ENCODE measurements around the gene KDM5C. TPM values are rescaled to one million over a fixed set of nuclear protein-coding genes. Genes with fewer than 3 reads are reported as not detected.

KDM5C gene
- total and polyA plus RNA-seq, 2 donors (not counting 1 experiment from before 2014, with no cell fraction given): 30.5 to 83.6 TPM

GRCh38 chrX:53196678-53197077 is 28.3 kb downstream of the KDM5C start:
- H3K79me2 ChIP-seq (ENCODE audit: control insufficient read depth, insufficient read depth, low read length): no peaks in the 10 kb centered on the region
- no peak overlapping the region for H2AFZ ChIP-seq (ENCODE audit: low read length)
- H3K4me2 ChIP-seq (ENCODE audit: extremely low read depth, insufficient read depth, low read length): no peak overlapping the region
- no peaks in the 10 kb centered on the region for H3K9me3 ChIP-seq (ENCODE audit: control insufficient read depth, insufficient read depth, low read depth, low read length)
- H3K27me3 ChIP-seq (ENCODE audit: control insufficient read depth, insufficient read depth, low read length): no peaks in the 10 kb centered on the region
- H3K4me1 ChIP-seq (ENCODE audit: control insufficient read depth, extremely low read depth, insufficient read depth, low read length): no peaks in the 10 kb centered on the region
- H3K4me3 ChIP-seq (replicated peaks in 1 of 4; ENCODE audit: control extremely low read depth in 1 of 4, insufficient read depth in 1 of 4, low read depth in 3 of 4, low read length in 4 of 4): no peak overlapping the region
- DNase-seq (ENCODE audit: low read depth in 2 of 2): no peak
- H3K36me3 ChIP-seq (ENCODE audit: control insufficient read depth, insufficient read depth, low read length): peaks cover 38% of the 10 kb centered on the region
- no peaks in the 10 kb centered on the region for H4K20me1 ChIP-seq (ENCODE audit: control insufficient read depth, extremely low read depth, insufficient read depth, low read length)
- H3K9ac ChIP-seq (ENCODE audit: insufficient read depth, low read length): no peak overlapping the region
- TF ChIP-seq EZH2 (IDR thresholded peaks at IDR 0.05; ENCODE audit: low read length, missing control alignments): no peak
- no peak for TF ChIP-seq CTCF (conservative IDR thresholded peaks at IDR 0.05 in 1 of 2, IDR thresholded peaks at IDR 0.05 in 1 of 2; ENCODE audit: low read depth in 1 of 2, low read length in 2 of 2)
- H3K27ac ChIP-seq (ENCODE audit: insufficient read depth, low read length): no peak overlapping the region

GRCh38 chrX:53195401-53195800 is 29.6 kb downstream of the KDM5C start:
- no peak overlapping the region for H3K4me3 ChIP-seq (replicated peaks in 1 of 4; ENCODE audit: control extremely low read depth in 1 of 4, insufficient read depth in 1 of 4, low read depth in 3 of 4, low read length in 4 of 4)
- no peaks in the 10 kb centered on the region for H4K20me1 ChIP-seq (ENCODE audit: control insufficient read depth, extremely low read depth, insufficient read depth, low read length)
- no peaks in the 10 kb centered on the region for H3K27me3 ChIP-seq (ENCODE audit: control insufficient read depth, insufficient read depth, low read length)
- no peak overlapping the region for H3K27ac ChIP-seq (ENCODE audit: insufficient read depth, low read length)
- no peak overlapping the region for H3K9ac ChIP-seq (ENCODE audit: insufficient read depth, low read length)
- H3K36me3 ChIP-seq (ENCODE audit: control insufficient read depth, insufficient read depth, low read length): peaks cover 34% of the 10 kb centered on the region
- no peaks in the 10 kb centered on the region for H3K9me3 ChIP-seq (ENCODE audit: control insufficient read depth, insufficient read depth, low read depth, low read length)
- no peaks in the 10 kb centered on the region for H3K79me2 ChIP-seq (ENCODE audit: control insufficient read depth, insufficient read depth, low read length)
- H3K4me2 ChIP-seq (ENCODE audit: extremely low read depth, insufficient read depth, low read length): no peak overlapping the region
- H3K4me1 ChIP-seq (ENCODE audit: control insufficient read depth, extremely low read depth, insufficient read depth, low read length): no peaks in the 10 kb centered on the region
- H2AFZ ChIP-seq (ENCODE audit: low read length): no peak overlapping the region
- TF ChIP-seq EZH2 (IDR thresholded peaks at IDR 0.05; ENCODE audit: low read length, missing control alignments) (no peak), CTCF (conservative IDR thresholded peaks at IDR 0.05 in 1 of 2, IDR thresholded peaks at IDR 0.05 in 1 of 2; ENCODE audit: low read depth in 1 of 2, low read length in 2 of 2) (no peak)
- no peak for DNase-seq (ENCODE audit: low read depth in 2 of 2)

GRCh38 chrX:53194308-53194707 is 30.7 kb downstream of the KDM5C start:
- no peaks in the 10 kb centered on the region for H3K4me1 ChIP-seq (ENCODE audit: control insufficient read depth, extremely low read depth, insufficient read depth, low read length)
- TF ChIP-seq EZH2 (IDR thresholded peaks at IDR 0.05; ENCODE audit: low read length, missing control alignments) (no peak), CTCF (conservative IDR thresholded peaks at IDR 0.05 in 1 of 2, IDR thresholded peaks at IDR 0.05 in 1 of 2; ENCODE audit: low read depth in 1 of 2, low read length in 2 of 2) (no peak)
- no peak overlapping the region for H3K27ac ChIP-seq (ENCODE audit: insufficient read depth, low read length)
- H3K9ac ChIP-seq (ENCODE audit: insufficient read depth, low read length): no peak overlapping the region
- H4K20me1 ChIP-seq (ENCODE audit: control insufficient read depth, extremely low read depth, insufficient read depth, low read length): no peaks in the 10 kb centered on the region
- no peaks in the 10 kb centered on the region for H3K79me2 ChIP-seq (ENCODE audit: control insufficient read depth, insufficient read depth, low read length)
- no peak for DNase-seq (ENCODE audit: low read depth in 2 of 2)
- H3K27me3 ChIP-seq (ENCODE audit: control insufficient read depth, insufficient read depth, low read length): no peaks in the 10 kb centered on the region
- H2AFZ ChIP-seq (ENCODE audit: low read length): no peak overlapping the region
- no peaks in the 10 kb centered on the region for H3K9me3 ChIP-seq (ENCODE audit: control insufficient read depth, insufficient read depth, low read depth, low read length)
- H3K36me3 ChIP-seq (ENCODE audit: control insufficient read depth, insufficient read depth, low read length): peaks cover 34% of the 10 kb centered on the region
- no peak overlapping the region for H3K4me3 ChIP-seq (replicated peaks in 1 of 4; ENCODE audit: control extremely low read depth in 1 of 4, insufficient read depth in 1 of 4, low read depth in 3 of 4, low read length in 4 of 4)
- no peak overlapping the region for H3K4me2 ChIP-seq (ENCODE audit: extremely low read depth, insufficient read depth, low read length)

Data from fibroblast of lung (primary cell).